CD4-positive, alpha-beta T cell treated with Interleukin-12 subunit alpha and Interleukin-12 subunit beta, for 1 hour (primary cell): ENCODE results near the gene DAPK1.
A peak's percentile ranks its signal among the peaks of the same experiment; 100 is the strongest.

Source experiments
- DNase-seq: peaks from one replicate; pipeline ENCODE4 v3.0.0-alpha.2; 2020

DAPK1 gene

DNA sequence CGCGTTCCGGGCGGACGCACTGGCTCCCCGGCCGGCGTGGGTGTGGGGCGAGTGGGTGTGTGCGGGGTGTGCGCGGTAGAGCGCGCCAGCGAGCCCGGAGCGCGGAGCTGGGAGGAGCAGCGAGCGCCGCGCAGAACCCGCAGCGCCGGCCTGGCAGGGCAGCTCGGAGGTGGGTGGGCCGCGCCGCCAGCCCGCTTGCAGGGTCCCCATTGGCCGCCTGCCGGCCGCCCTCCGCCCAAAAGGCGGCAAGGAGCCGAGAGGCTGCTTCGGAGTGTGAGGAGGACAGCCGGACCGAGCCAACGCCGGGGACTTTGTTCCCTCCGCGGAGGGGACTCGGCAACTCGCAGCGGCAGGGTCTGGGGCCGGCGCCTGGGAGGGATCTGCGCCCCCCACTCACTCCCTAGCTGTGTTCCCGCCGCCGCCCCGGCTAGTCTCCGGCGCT, at the start of gene DAPK1:
Gene DAPK1, plus strand, starts transcription at position 264 of the 442 bp plus-strand sequence. CDS start 1,211 bp downstream, outside the sequence.
- no peak for DNase-seq

DNA sequence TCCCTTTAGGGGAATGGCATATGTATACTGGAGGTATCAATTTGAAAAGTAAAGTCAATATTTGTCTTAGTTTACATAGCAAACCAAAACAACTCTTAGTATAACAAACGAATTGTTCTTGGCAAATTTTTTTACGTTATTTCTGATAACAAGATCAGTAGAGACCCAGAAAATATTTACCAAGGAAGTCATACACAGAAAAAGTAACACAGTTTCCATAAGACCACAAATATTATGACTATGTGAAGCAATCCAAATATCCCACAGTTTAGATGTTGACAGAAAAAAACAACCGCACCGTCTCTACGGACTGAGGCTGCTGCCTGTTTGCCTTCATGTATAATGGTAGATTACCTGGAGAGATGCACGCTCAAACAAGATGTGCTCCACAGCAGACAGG, 46.5 kb upstream of the DAPK1 start:
- DNase-seq = no peak

DNA sequence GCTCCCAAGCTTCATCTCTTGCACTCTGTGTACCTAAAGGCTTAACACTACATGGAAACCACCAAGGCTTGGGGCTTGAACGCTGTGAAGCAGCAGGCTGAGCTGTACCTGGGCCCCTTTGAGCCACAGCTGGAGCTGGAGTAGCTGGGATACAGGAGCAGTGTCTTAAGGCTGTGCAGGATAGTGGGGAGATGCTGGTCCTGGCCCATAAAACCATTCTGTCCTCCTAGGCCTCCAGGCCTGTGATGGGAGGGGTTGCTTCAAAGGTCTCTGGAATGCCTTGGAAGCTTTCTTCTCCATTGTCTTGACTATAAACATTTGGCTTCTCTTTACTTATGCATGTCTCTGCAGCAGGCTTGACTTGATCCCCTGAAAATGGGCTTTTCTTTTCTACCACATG, 42.3 kb upstream of the DAPK1 start:
- DNase-seq = no peak

DNA sequence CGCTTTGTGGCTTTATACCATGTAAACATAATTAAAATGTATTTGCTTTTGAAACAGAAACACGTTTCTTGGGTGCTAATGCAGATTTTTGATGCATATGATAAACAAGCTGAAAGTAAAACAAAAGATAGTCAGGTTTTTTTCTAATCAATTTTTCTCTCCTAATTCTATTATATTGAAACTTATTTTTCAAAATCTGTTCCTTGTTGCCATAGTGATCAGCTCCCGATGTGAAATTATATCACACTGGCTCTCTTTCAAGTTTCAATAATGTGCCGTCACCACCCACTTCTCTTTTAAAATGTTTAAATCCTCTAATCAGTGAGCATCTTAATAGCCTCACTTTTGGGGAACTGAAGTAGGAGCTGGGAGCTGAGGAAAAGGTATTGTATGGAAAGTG, 36.4 kb upstream of the DAPK1 start:
- DNase-seq = no peak

DNA sequence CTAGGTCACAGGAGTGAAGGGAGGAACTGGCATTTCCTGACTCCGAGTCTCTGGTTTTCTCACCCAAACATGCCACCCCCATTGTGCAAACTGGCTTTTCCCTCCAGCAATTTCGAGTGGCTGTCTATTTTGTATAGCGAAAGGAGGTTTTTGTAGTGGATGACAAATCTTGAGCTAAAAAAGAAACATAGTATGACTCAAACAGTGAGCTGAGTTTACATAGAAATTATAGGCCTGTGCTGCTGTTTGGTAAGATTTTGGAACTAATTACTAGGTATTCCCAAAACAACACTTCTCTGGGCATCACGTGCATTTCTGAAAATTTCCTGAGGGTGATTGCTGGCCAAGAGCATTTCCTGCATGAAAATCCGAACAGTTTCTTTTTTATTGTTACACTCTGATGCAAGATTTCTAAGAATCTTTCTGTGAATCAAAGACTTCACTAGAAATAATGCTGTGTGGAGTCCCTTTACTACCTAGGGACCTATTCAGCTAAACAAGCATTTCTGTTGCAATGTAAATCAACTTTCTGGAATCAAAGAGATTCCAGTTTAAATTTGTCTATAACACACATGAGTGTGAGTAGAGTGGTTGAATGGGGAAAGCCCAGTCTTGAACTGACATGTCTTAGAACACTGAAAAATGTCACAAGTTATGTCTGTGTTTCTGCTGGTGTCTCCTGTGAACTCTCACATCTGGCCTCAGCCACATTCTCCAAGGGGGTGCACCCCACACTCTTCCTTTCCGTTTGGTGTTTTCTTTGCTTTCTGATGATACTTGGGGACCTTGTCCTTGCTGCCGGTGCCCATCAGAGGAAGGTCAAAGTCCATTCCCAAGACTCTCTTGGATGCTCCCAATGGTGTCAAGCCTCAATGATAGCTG, 33.3 kb upstream of the DAPK1 start:
- no peak for DNase-seq

DNA sequence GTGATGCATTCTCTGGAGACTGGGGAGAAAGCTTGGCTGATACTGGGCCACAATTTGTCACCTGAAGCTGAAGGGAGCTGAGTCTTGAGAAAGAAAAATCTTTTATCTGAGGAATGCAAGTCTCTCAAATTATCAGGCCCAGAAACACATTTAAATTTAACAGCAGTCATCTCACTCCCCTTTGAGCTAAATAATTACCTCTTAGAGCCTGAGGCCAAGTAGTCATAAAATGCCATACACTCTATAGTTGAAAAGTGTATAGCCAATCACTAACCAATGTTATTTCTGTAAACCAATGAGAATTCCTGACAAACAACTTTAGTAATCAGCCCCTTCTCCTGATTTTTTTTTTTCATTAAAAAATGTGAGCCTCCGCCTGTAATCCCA, 32.7 kb upstream of the DAPK1 start:
- DNase-seq = no peak

DNA sequence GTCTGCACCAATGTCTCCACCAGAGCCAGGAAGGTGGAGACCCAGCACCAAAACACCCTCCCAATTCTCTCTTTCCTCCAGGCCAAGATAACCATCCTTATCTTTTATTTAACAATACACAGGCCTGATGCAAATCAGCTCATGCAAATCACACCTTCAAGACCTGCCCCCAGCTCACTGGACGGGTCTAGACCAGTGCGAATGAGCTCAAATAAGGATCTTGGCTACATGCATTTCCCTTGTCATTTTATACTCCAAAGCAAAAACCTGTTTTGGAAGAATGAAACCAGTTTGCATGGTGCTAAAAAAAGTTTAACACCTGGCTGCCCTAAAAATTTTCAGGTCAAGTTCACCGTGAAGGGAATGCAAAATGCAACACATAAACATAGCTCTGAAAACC, 31.9 kb upstream of the DAPK1 start:
- DNase-seq = no peak

DNA sequence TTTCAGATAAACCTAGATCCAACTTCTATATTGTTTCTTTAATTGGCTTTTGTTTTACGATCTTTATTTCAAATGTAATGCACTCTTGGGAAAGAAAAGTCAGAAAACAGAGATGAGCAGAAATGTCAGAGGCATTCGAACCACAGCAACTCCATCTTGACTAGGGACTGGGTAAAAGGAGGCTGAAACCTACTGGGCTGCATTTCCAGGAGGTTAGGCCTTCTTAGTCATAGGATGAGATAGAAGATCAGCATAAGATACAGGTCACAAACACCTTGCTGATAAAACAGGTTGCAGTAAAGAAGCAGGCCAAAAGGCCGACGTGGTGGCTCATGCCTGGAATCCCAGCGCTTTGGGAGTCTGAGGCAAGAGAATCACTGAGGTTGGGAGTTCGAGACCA, 30.5 kb upstream of the DAPK1 start:
- no peak for DNase-seq

DNA sequence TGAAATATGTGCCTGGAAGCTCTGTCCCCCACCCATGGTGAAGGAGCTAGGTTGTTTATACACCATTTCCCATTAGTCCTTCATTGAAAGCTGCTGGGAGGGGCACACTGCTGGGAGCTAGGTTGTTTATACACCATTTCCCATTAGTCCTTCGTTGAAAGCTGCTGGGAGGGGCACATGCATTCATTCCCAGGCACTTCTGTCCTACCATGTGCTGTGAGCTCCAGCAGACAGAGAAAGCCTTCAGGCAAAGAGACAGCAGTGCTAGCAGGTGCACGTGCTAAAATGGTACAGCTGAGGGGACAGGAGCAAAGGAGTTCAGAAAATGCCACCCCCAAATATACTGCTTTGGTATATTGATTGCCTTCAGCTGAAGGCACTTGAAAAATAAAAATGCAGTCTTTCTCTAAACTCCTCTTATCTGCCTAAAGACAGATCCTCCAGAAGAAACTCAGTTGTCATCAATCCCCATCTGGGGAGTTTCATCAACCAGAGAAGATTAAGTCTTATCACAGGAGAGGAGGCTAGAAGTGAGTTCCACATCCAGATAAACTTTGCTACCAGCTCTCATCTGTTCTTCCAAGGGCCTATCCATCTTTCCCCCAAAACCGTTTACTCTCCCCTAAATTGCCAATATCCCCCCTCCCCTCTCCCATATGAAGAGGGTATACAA, 27.7 kb upstream of the DAPK1 start:
- DNase-seq = no peak

DNA sequence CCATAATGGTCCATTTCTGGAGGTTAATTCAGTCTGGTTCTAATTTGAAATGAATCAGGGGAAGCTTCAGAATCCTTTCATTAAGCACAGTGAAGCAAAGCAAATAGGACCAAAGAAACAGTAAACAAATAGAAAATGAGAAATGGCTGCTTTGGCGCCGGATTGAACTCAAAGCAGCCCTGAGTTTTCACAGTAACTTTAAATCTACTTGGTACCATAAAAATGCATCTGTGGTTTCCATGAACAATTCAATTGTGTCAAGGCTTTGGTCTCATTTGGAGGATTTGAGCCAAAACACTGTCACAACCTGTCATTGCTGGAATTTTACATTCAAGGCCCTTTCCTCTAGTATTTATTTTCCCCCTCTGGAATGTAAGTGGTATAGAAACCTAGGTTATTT, 25.9 kb upstream of the DAPK1 start:
- DNase-seq = no peak

DNA sequence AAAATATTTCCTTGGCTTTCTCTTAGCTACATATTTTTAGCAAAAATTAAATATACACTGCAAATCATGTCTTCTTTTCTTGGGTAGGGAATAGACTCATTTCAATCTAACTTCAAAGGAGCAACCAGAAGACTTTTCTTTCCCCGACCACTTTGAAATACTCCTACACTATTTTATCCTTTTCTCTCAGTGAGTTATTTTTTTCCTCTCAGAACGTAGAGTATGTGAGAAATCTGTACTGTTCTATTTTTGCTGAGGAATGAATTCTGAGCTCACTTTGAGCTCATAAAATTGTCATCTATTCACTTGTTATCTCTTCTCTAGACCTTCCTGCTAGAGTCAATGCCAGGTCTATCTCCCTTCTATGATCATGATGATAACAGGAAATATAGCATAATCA, 22.2 kb upstream of the DAPK1 start:
- no peak for DNase-seq

DNA sequence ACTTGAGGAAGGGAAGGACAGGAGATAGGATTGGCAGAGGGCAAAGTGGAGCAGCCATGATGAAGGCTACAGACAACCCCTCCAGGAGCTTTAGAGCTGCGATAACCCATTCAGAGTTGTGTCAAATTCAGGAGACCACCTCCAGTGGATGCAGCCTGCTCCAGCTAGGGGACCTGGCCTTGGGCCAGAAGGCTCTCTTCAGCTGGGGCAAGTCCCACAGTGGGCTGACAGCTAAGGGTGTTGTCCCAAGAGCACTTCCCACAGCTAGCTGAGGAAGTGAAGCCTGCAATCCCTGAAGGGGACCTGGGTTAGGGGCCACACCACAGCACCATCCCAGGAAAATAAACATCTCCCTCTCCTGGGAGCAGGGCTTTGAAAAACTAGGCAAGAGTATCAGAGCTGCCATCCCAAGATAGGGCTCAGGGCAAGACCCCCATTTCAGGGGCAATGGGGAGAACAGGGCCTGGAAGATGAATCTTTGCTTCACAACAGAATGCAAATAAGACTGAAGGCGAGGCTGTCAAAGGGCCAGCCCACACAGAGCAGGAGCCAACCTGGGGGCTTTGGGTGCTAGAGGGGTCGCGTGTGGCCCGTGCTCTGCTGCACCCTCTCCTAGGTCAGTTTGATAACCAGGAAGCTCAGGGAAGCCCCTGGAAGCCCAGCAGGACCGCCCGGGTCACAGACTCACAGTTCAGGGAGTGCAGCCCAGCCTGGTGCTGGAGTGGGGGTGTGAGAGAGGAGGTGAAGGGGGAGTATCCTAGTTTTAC, 19.3 kb upstream of the DAPK1 start:
- no peak for DNase-seq

DNA sequence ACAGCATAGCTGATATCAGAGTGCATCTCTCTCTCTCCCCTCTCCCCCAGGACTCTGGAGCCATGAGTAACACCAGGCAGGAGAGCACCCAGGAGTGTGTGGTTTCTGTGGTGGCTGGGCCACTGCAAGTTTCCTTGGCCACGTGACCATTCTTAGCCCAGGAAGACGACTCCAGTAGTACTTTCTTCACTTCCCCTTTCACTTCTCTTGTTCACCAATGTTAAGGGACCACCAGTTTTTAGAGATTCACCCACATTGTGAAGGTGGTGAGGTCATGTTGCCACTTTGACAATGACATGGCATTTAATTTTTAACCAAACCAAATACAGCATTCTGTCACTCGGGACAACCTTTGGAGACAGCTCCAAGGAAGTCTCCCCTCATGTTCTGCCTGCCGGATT, 17.9 kb upstream of the DAPK1 start:
- DNase-seq = peak; percentile 15

DNA sequence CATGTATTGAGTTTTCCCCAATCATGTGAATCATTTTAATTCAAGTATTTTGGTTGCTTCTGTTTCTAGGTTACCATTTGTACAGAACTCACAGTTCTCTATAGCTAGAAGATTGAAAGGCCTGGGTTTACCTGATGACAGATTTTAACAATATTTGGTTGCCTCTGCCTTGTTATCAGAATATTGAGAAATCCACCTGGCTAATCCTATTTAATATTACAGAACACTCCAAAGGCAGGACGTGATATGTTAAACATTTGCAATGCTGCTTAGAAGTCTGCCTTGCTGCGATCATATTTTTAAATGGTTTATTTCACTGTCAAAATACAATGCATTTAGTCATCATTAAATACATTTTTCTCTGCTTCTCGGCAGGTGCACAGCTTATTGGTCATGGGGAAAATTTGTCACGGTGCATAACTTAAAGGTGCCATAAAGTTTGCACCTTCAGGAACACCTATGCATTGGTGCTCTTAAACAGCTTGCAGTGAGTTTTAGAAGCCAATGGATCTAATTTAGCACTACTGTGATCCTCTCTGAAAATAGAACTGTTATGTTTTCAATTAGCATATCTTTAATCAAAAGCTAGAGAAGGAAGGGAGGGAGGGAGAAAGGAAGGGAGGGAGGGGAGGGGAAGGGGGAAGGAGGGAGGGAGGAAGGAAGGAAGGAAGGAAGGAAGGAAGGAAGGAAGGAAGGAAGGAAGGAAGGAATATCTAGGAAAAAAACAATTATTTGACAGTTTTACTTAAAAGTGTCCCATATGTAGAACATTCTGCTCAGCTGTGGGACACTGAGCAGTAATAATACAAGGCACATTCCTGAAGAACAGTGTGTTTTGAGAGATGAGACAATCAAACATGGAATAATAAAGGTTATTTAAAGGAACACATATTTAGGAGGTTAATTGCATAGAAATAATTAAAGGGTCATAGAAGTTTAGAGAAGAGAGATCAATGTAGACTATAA, 15.5 kb upstream of the DAPK1 start:
- no peak for DNase-seq

DNA sequence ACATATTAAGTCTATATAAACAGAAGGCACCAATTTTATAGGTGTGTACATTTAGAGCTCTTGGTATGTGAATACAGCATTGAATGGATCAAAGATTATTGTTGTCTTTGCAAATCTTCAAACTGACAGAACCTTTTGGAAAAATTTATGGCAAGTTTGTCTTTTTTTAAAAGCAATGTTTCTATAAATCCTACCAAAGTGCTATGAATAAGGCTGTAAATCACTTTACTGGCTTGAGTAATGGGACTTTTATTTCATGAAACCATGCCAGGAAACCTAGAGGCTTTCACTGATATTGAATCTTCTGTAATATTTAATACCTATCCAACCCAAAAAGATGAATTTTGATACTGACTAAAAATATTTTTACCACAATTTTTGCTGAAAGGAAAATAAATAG, 7.4 kb upstream of the DAPK1 start:
- DNase-seq = no peak

DNA sequence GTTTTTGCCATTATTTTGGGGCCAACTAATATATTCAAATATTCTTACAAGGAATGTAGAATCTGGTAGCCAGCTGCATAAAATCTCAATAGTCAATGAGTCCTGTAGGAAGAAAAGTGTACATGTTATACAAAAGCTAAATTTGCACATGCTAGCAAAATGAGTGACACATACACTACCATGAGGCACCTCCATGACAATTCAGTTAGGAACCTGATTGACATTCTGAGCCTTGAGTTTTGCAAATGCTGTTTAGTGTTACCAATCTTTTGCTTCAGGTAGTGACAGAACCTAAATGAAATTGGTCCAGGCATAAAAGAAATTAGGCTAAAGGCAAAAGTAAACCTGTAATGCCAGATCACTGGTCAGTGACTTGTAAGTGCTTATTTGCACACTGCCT, 6.8 kb upstream of the DAPK1 start:
- no peak for DNase-seq

DNA sequence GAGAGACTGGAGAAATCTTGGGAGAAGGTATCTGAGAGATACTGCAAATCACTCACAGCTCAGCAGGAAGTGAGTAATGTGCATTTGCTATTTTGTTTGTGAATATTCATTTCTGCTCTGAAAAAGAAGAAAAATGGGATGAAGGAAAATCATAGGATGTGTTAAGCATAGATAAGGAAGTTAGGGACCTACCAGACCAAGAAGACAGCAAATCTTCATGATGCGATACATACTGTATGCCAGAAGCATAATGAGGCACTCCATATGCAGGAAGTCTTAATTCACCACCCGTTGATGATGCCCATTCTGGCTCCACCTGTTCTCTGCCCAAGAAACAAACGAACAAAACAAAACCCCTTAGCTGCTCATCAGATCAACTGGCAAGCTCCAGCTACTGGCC, 6.1 kb upstream of the DAPK1 start:
- no peak for DNase-seq

DNA sequence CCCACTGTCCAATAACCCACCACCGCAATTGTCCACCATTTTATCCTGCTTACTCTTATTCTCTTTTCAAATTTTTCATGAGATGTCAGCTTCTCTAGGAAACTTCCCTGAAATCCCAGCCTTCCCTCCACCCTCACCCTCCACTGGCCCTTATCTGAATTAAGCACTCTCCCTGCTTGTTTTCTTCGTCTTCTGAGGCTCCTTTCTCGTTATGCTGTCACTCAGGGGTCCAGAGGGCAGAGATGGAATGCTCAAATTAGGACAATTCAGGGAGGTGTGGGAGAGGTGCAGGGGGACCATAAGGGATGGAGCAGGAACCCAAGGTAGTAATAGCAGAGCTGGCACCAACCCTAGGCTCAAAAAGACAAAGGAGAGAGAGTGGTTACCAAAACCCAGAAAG, 5.0 kb upstream of the DAPK1 start:
- DNase-seq = no peak

DNA sequence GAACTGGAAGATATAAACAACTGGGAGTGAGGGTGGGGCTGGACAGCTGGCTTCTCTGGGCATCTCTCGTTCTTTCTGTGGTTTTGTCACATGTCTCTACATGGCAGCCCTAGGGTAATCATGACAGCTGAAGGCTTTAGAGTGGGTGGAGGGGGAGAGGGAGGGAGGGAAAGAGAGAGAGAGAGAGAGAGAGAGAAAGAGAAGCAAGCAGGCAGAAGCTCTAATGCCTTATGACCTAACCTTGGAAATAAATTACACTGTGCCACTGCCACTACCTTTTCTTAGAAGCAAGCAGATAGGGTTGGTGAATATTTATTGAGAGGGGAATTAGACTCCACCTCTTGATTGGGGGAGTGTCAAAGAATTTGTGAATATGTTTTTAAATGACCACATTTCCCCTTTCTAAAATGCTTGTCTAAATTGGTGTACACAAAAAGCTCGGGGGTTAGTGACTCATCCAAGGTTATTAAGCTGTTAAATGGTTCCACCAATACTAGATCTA, 2.6 kb upstream of the DAPK1 start:
- DNase-seq = no peak

DNA sequence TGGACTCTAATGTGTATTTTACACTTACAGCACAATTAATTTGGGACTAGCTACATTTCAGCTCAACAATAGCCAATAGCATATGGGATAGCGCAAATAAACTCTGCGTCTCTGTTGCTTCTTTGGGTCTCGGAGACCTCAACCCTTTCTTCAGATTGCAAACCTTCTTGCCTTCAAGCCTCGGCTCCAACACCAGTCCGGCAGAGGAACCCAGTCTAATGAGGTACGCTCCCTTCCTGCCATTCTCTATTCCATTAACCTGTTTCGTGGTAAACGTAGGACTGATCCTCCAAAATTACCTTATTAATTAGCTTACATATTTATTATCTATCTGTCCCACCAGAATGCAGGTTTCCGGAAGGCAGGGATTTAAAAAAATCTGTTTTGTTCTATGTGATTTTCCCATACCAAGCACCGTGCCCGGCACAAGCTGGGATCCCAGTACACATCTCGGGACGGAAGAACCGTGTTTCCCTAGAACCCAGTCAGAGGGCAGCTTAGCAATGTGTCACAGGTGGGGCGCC, 525 bp upstream of the DAPK1 start:
- no peak for DNase-seq

DNA sequence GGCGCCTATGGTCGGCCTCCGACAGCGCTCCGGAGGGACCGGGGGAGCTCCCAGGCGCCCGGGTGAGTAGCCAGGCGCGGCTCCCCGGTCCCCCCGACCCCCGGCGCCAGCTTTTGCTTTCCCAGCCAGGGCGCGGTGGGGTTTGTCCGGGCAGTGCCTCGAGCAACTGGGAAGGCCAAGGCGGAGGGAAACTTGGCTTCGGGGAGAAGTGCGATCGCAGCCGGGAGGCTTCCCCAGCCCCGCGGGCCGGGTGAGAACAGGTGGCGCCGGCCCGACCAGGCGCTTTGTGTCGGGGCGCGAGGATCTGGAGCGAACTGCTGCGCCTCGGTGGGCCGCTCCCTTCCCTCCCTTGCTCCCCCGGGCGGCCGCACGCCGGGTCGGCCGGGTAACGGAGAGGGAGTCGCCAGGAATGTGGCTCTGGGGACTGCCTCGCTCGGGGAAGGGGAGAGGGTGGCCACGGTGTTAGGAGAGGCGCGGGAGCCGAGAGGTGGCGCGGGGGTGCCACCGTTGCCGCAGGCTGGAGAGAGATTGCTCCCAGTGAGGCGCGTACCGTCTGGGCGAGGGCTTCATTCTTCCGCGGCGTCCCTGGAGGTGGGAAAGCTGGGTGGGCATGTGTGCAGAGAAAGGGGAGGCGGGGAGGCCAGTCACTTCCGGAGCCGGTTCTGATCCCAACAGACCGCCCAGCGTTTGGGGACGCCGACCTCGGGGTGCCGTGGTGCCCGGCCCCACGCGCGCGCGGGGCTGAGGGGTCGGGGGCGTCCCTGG, 561 bp downstream of the DAPK1 start:
- no peak for DNase-seq
